ENCODE data around the gene GLB1L. TPM values are rescaled to one million over a fixed set of nuclear protein-coding genes. Genes with fewer than 3 reads are reported as not detected.
A peak's percentile ranks its signal among the peaks of the same experiment; 100 is the strongest.

The GLB1L gene
- total RNA-seq, 1 donor from 2014 or later = 11.6 TPM

DNA sequence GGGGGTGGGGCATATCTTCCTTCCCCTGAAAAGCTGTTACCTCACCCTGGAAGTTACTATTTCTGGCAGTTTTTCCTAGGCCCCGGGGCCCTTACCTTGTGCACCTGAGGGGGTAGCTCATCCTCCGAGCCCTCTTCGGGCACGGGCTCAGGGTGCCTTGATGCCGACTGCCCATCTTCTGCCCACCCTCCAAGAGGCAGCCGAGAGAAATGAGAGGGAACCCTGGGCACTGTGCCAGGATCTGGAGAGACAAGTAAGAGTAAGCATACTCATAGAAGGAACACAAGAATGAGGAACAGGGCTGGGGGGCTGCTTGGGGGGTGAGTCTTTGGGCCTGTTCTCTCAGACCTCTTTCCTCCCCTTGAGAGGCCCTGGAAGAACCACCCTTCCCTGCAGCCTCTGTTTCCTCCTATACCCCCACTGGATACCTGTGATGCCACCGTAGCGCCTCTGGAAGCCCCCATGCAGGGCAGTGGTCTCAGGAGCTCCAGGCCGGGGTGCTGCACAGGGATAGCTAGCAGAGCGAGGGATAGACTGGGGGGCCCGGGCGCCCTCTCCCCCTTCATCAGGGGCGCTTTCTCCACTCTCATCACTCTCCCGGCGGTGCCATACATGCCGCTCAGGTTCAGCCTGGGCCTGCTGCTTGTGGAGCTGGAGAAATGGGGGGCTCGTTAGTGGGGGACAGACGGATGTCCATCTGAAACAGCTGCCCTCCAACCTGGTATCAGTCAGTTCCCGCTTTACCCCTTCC, 24.4 kb downstream of the GLB1L start:
- Mint-ChIP-seq H3K27ac (no peak overlapping the region), H3K9me3 (no peaks in the 10 kb centered on the region), H3K4me3 (no peak overlapping the region), H3K27me3 (ENCODE audit: low read depth) (no peaks in the 10 kb centered on the region), H3K36me3 (peaks cover 31% of the 10 kb centered on the region), H3K4me1 (peaks cover 23% of the 10 kb centered on the region)
- no peak for DNase-seq (ENCODE audit: low spot score in 2 of 2, unreplicated experiment in 2 of 2)
- TF ChIP-seq, protein P1, sequence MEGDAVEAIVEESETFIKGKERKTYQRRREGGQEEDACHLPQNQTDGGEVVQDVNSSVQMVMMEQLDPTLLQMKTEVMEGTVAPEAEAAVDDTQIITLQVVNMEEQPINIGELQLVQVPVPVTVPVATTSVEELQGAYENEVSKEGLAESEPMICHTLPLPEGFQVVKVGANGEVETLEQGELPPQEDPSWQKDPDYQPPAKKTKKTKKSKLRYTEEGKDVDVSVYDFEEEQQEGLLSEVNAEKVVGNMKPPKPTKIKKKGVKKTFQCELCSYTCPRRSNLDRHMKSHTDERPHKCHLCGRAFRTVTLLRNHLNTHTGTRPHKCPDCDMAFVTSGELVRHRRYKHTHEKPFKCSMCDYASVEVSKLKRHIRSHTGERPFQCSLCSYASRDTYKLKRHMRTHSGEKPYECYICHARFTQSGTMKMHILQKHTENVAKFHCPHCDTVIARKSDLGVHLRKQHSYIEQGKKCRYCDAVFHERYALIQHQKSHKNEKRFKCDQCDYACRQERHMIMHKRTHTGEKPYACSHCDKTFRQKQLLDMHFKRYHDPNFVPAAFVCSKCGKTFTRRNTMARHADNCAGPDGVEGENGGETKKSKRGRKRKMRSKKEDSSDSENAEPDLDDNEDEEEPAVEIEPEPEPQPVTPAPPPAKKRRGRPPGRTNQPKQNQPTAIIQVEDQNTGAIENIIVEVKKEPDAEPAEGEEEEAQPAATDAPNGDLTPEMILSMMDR (IDR thresholded peaks at IDR 0.05; ENCODE audit: unreplicated experiment) = no peak

DNA sequence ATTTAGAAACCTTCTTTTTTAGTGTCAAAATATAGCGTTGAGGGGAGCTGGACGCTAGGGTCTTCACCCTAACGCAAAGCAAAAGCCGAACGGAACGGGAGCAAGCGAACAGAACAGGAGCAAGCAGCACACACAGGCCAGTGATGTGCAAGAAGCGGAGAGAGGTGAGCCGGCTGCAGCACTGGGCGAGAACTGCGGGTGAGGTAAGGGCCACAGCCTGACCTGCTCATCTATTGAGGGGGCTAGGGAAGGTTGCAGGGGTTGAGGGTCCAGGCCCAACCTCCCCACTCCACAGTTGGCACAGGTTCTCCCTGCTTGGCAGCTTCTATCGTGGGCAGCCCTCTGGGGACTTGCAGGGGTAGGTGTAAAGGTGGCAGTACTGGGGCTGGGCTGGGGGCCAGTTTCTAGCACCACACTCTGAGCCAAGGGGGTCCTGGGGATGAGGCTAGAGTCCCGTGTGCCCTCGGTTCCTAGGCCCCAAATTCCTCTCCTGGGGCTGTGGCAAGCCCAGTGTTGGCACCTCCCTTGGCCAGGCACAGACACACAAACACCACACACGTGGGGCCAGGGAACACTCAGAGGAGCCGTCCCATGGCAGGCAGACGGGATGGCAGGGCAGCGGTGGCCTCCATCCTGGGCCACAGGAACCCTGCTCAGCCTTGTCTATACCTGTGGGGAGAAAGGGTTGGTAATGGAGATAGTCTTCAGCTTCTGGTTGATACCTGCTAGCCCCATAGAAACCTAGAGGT, 25.3 kb downstream of the GLB1L start:
- H3K36me3 Mint-ChIP-seq = peaks cover 30% of the 10 kb centered on the region

DNA sequence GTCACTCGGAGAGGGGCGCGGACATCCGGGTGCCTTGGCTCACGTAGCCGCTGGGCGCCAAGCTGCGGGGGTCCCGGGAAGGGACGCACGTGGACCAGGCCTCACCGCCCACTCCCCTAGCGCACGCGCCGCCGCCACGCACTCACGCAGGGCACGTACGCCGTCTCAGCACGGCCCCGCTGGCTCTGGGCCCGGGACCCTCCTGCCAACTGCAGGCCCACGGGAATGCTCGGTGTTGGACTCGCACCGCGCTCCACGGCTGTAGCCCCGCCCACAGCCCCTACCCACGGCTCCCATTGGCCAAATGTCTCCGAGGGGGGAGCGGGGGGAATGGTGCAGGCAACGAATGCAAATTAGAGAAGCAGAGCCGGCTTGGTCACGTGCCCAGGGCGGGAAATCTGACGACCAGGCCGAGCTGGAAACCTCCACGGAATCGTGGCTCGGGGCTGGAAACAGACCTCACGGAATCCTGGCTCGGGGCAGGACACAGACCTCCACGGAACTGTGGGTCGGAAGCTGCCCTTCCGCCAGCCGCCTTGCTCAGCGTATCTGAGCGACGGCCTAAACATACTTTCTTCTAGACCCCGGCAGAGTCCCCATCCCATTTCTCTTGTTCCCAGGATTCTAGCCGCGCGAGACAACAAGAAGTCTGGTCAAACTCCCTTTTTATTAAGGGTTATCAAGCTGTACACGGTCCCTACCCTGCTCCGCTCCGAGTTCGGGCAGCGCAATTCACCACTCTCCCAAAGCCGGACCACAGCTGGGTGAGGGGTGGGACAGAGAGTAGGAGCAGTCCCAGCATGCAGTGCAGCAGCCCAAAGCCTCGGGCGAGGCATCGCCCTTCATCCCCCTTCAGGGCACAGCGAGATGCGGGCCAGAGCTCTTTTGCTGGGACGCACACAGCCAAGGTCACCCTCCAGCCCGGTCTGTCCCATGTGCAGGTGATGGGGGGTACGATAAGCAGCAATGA, 26.2 kb downstream of the GLB1L start, which contains the start of gene ABCB6:
ABCB6 (minus strand) TSS at position 227 of the 970 bp plus-strand sequence. CDS start 285 bp downstream, outside the sequence.
- peak within 1 kb of the TSS; percentile 97 for H3K27ac Mint-ChIP-seq
- H3K9me3 Mint-ChIP-seq = no peaks in the 10 kb centered on the region
- peaks cover 26% of the 10 kb centered on the region for H3K36me3 Mint-ChIP-seq
- H3K4me1 Mint-ChIP-seq = peaks cover 23% of the 10 kb centered on the region
- H3K27me3 Mint-ChIP-seq (ENCODE audit: low read depth) = no peaks in the 10 kb centered on the region
- H3K4me3 Mint-ChIP-seq = peak within 1 kb of the TSS; percentile 81
- TF ChIP-seq, protein P1 (IDR thresholded peaks at IDR 0.05; ENCODE audit: unreplicated experiment) = no peak
- peak; percentile 91 to 95 for DNase-seq (ENCODE audit: low spot score in 2 of 2, unreplicated experiment in 2 of 2)

More for the DNA sequence above, 25.3 kb downstream of the GLB1L start:
- TF ChIP-seq, protein P1 (IDR thresholded peaks at IDR 0.05; ENCODE audit: unreplicated experiment) = no peak
- no peaks in the 10 kb centered on the region for H3K9me3 Mint-ChIP-seq
- no peaks in the 10 kb centered on the region for H3K27me3 Mint-ChIP-seq (ENCODE audit: low read depth)
- H3K4me1 Mint-ChIP-seq = peaks cover 23% of the 10 kb centered on the region
- peak overlapping the region; percentile 81 for H3K4me3 Mint-ChIP-seq
- no peak overlapping the region for H3K27ac Mint-ChIP-seq
- DNase-seq (ENCODE audit: low spot score in 2 of 2, unreplicated experiment in 2 of 2) = no peak

DNA sequence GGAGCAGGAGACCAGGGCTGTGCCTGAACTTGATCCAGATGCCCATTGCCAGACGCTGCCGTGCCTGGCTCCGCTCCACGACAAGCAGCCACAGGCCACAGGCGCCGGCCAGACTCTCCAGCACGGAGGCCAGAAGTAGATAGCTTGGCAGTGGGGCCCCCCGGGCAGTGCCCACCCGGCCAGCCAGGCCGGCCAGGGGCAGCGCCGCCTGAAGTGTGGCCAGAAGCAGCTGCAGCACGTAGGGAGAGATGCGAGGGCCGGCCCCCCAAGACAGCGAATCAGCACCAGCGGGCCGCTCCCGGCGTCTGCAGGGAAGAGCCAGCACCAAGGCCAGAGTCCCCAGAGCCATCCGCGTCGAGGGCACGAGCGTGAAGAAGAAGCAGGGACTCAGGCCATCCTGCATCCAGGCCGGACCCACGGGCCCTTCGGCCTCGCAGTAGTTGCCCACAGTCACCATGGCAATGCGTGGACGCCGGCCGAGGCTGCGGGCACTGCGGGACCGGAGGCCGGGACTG, 27.0 kb downstream of the GLB1L start:
- peaks cover 23% of the 10 kb centered on the region for H3K4me1 Mint-ChIP-seq

More for the DNA sequence above, 27.0 kb downstream of the GLB1L start:
- Mint-ChIP-seq H3K36me3 (peaks cover 25% of the 10 kb centered on the region), H3K27me3 (ENCODE audit: low read depth) (no peaks in the 10 kb centered on the region), H3K27ac (peak overlapping the region; percentile 97), H3K4me3 (peak overlapping the region; percentile 81), H3K9me3 (no peaks in the 10 kb centered on the region)
- TF ChIP-seq, protein P1 (IDR thresholded peaks at IDR 0.05; ENCODE audit: unreplicated experiment) = no peak
- peak in 1 of 2 experiments; percentile 74 for DNase-seq (ENCODE audit: low spot score in 2 of 2, unreplicated experiment in 2 of 2)
